ENCODE data around the gene ARHGEF26.

The ARHGEF26 gene

GRCh38 chr3:154182975-154183374 is 61.8 kb downstream of the ARHGEF26 start:
- no peak for DNase-seq (ENCODE audit: low read depth)
- no peak overlapping the region for H3K4me3 ChIP-seq (replicated peaks; ENCODE audit: low read depth, low read length)
- TF ChIP-seq CTCF (IDR thresholded peaks at IDR 0.05; ENCODE audit: low read length, missing control alignments): no peak

- H3K4me3 ChIP-seq (replicated peaks; ENCODE audit: low read depth, low read length): no peak overlapping the region
- TF ChIP-seq CTCF (IDR thresholded peaks at IDR 0.05; ENCODE audit: low read length, missing control alignments): no peak
- no peak for DNase-seq (ENCODE audit: low read depth)
These were observed 63.4 kb downstream of the ARHGEF26 start for GRCh38 chr3:154184582-154184981.

GRCh38 chr3:154188437-154188836 is 67.2 kb downstream of the ARHGEF26 start:
- no peak for TF ChIP-seq CTCF (IDR thresholded peaks at IDR 0.05; ENCODE audit: low read length, missing control alignments)
- DNase-seq (ENCODE audit: low read depth): no peak
- no peak overlapping the region for H3K4me3 ChIP-seq (replicated peaks; ENCODE audit: low read depth, low read length)

- no peak for TF ChIP-seq CTCF (IDR thresholded peaks at IDR 0.05; ENCODE audit: low read length, missing control alignments)
- no peak for DNase-seq (ENCODE audit: low read depth)
- no peak overlapping the region for H3K4me3 ChIP-seq (replicated peaks; ENCODE audit: low read depth, low read length)
These were observed 67.7 kb downstream of the ARHGEF26 start for GRCh38 chr3:154188846-154189245.

GRCh38 chr3:154191520-154191919 is 70.3 kb downstream of the ARHGEF26 start:
- no peak for TF ChIP-seq CTCF (IDR thresholded peaks at IDR 0.05; ENCODE audit: low read length, missing control alignments)
- no peak overlapping the region for H3K4me3 ChIP-seq (replicated peaks; ENCODE audit: low read depth, low read length)
- DNase-seq (ENCODE audit: low read depth): no peak

- TF ChIP-seq CTCF (IDR thresholded peaks at IDR 0.05; ENCODE audit: low read length, missing control alignments): no peak
- no peak overlapping the region for H3K4me3 ChIP-seq (replicated peaks; ENCODE audit: low read depth, low read length)
- no peak for DNase-seq (ENCODE audit: low read depth)
These were observed 71.0 kb downstream of the ARHGEF26 start for GRCh38 chr3:154192225-154192624.

GRCh38 chr3:154193000-154193615 is 71.9 kb downstream of the ARHGEF26 start:
- DNase-seq (ENCODE audit: low read depth): no peak
- H3K4me3 ChIP-seq (replicated peaks; ENCODE audit: low read depth, low read length): no peak overlapping the region
- TF ChIP-seq CTCF (IDR thresholded peaks at IDR 0.05; ENCODE audit: low read length, missing control alignments): no peak
